Esophagus squamous epithelium (tissue), 4 donors: ENCODE data around the gene EBP.

Source experiments
- CTCF ChIP-seq, 6 experiments: fragments of 450-650 bp in 4 of 6; fragments of 200-600 bp in 2 of 6; sonication (generic) in 2 of 6; IDR thresholded peaks; one replicate each; pipeline ENCODE4 v1.5.1; 2016 to 2019; ENCODE audit warnings: antibody characterized with exemption in 6 of 6, mild to moderate bottlenecking in 4 of 6, moderate library complexity in 4 of 6
- POLR2A ChIP-seq, 4 donors: fragments of 450-650 bp; IDR thresholded peaks; one replicate each; pipeline ENCODE4 v1.6.1; 2017; ENCODE audit warnings: antibody characterized with exemption in 4 of 4, mild to moderate bottlenecking in 4 of 4, moderate library complexity in 3 of 4

DNA sequence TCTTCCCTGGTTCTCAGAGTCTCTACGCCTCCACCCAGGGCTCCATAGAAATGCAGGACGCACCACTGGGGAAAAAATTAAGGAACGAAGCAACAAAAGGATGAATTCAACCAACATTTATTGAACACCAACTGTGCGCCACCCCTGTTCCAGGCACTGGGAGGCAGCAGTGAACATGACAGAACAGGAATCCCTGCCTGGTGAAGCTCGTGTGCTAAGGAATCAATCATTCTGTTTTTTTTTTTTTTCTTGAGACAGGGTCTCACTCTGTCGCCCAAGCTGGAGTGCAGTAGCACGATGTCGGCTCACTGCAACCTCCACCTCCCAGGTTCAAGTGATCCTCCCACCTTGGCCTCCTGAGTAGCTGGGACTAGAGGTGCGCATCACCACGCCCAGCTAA lies 47.5 kb upstream of the EBP start:
- TF ChIP-seq CTCF (IDR thresholded peaks at IDR 0.05) (peak in 1 of 6 experiments; percentile 24), POLR2A (IDR thresholded peaks at IDR 0.05) (no peak)
